GM21619 (cell line): ENCODE results near the gene CCDC152.

ENCODE experiments used
- ATAC-seq: cut with Tn5 transposase; IDR thresholded peaks from one replicate; pipeline ENCODE4 v1.9.1; 2021; ENCODE audit not compliant: unreplicated experiment

Gene CCDC152

DNA sequence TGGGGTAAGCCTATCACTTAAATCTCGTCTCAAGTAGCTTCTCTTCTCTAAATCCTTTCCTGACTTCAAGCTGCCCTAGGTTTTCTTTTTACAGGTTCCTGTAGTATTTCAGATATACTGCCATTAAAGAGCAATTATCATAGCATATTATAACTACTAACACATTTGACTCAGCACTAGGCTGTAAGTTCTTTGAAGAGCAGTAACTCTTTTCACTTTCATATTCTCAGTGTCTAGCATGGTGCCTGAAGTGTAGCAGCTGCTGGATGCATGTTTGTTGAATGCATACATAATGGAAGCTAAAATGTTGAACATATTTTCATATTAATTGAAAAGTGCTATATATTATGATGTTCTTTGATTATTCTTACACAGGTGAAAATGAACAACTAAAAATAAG is 22.5 kb downstream of the CCDC152 start:
- no peak for ATAC-seq

DNA sequence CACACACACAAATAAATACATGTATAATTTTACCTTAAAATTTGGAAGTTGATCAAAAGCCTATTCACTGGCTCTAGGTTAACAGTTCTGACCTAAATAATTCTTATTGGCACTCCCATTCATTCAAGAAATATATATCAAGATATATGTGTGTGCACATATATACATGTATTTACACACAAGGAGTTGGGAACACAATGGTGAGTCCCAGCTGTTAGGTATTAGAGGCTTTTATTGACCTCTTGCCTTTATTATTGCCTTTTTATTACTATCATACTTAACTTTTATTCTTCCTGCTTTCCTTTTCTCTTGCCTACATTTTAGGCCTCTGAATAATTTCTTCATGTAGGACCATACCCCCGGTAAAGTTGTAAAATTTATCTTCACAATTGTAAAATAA is 25.0 kb downstream of the CCDC152 start:
- ATAC-seq: no peak

DNA sequence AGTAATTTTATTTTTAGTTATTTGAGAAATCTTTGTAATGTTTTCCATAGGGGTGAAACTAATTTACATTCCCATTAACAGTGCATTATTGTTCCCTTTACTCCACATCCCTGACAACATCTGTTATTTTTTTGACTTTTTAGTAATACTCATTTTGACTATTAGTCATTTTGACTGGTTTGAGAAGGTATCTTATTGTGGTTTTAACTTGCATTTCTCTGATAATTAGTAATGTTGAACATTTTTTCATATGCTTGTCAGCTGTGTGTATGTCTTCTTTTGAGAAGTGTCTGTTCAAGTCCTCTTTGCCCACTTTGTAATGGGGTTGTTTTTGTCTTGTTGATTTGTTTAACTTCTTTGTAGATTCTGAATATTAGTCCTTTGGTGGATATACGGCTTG is 27.5 kb downstream of the CCDC152 start:
- ATAC-seq: no peak

- ATAC-seq: no peak
These were observed 29.1 kb downstream of the CCDC152 start for GRCh38 chr5:42785756-42786155.

- no peak for ATAC-seq
These were observed 30.5 kb downstream of the CCDC152 start for GRCh38 chr5:42787073-42787472.

DNA sequence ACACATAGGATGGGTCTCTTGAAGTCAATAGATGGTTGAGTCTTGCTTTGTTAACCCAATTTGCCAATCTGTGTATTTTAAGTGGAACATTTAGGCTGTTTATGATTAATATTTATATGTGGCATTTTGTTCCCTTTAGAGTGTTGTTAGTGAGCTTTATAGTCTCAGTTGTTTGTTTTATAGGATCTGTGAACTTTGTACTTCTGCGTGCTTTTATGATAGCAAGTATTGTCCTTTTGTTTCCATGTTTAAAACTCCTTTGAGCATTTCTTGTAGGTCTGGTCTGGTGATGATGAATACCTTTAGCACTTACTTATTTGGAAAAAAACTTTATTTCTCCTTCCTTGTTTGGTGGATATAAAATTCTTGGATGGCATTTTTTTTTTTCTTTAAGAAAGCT is 31.2 kb downstream of the CCDC152 start:
- no peak for ATAC-seq

DNA sequence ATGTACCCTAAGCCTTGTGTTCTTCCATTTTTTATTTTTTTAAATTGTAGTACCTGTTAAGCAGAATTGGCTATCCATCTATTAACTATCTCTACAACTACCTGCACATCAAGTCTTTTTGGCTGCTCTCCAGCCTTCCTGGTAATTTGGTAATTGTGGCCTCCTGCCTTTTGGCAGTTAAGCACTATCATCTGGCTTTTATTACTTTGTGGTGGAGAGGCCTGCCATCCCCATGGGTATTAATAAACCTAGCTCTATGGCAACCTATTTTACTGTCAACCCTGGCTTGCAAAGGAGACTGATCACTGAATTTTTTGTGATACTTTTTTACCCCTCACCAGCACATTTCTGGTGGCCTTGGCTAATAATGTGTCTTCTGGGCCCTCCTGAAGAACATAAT is 34.5 kb downstream of the CCDC152 start:
- ATAC-seq: no peak

GRCh38 chr5:42798284-42799240 is 41.9 kb downstream of the CCDC152 start:
- no peak for ATAC-seq

DNA sequence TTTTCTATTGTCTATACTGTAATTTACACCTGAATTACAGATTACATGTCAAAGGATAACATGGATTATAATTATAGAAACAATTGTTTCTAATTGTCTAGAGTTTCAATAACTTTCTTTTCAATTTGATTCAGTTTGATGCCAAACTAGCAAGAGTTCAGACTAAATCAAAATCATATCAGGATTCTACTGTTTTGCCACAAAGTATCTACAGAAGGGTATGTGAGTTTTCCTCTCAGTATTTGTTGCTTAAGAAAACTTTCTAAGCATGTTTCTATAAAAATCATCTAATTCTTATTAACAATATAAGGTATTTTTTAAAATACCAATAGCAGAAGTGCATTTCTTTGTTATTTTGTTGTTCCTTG is 42.6 kb downstream of the CCDC152 start:
- ATAC-seq: no peak

DNA sequence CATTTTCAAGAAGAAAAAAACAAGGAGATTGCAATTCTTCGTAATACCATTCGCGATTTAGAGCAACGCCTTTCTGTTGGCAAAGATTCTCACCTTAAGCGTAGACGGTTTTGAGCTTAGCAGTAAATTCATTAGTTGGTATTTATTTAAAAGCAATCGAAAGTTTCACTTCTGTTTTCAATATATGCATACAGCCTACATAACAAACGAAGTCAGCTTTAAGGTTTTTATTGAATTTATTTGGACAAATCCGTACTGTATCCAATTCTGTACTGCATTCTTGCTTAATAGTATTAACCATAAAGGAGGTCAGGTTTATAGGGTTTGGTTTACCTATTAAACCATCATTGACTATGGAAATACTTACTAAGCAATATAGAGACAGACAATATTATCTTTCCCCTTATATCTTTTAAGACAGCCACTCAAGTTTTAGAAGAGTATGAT is 43.1 kb downstream of the CCDC152 start:
- ATAC-seq: no peak

DNA sequence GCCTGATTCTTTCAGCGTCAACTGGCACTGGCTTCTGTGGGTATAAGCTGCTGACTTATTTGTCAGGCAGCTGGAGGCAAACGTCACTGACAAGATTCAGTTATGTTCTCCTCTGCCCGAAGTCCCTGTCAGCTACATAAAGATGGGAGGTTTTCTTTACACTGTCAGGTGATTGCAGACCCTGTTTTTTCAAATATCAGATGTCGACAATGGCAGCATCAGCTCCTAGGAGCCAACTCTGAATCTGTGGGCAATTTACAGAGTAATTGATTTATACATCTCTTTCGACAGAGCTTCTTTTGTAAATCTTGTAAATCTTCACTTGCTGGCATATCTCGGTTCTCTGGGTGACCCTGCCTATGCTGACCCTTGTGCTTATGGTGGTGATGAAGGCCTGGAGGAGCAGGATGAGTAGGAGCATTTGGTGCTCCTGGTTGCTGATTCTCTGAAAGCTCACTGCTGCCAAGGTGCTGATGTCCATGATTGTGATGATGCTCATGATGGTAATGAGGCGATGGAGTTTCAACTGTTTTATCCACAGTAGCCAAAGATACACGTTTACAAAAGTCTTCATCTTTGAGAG is 44.2 kb downstream of the CCDC152 start:
- no peak for ATAC-seq

DNA sequence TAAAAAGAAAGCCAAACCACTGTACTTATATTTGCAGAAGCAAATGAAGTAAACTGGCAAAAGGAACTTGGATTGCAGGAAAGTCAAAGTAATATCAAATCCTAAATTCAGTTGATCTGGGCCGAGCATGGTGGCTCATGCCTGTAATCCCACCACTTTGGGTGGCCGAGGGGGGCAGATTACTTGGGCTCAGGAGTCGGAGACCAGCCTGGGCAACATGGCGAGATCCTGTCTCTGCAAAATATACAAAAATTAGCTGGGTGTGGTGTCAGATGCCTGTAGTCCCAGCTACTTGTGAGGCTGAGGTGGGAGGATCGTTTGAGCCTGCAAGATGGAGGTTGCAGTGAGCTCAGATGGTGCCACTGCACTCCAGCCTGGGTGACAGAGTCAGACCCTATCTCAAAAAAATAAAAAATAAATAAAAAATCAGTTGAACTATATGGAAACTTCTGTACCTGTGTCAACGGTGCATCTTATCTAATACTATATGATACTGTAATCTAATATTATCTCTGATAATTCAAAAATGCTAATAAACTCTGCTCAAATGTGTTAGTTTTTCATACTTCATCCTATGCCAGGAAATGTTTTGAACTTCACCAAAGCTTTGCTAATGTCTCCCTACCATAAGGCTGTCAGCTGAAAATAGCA is 45.0 kb downstream of the CCDC152 start:
- ATAC-seq: no peak

- ATAC-seq: no peak
These were observed 48.2 kb downstream of the CCDC152 start for GRCh38 chr5:42804717-42805339.

DNA sequence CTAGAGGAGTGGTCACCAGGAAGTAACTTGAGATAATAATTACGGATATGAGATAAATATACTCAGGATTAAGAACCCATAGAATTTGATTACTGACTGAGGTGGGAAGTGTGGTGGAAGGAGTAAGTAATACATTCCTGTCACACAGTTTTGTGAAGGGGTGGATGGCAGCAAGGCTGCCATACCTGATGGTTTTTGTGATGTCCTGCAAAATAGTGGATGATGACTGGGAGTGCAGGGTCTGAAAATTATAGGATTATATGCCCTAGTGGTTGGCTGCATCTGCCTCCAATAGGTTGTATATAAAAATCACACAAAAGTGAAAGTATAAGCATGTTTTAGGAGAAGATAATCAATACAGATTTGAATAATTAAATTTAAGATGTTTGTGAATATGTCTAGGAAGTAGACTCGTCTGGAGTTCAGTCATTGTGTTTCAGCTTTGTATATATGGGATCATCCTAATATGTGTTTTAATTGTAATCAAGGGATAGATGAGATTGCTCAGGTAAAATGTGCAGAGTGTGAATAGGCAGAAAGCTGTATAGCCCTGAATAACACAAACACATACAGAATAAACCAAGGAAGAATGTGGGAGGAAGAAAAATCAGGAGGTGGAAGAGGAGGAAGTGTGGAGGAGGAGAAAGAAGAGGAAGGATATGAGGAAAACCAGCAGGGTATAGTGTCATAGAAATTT is 49.5 kb downstream of the CCDC152 start:
- ATAC-seq: no peak

GRCh38 chr5:42806701-42807262 is 50.2 kb downstream of the CCDC152 start:
- no peak for ATAC-seq

DNA sequence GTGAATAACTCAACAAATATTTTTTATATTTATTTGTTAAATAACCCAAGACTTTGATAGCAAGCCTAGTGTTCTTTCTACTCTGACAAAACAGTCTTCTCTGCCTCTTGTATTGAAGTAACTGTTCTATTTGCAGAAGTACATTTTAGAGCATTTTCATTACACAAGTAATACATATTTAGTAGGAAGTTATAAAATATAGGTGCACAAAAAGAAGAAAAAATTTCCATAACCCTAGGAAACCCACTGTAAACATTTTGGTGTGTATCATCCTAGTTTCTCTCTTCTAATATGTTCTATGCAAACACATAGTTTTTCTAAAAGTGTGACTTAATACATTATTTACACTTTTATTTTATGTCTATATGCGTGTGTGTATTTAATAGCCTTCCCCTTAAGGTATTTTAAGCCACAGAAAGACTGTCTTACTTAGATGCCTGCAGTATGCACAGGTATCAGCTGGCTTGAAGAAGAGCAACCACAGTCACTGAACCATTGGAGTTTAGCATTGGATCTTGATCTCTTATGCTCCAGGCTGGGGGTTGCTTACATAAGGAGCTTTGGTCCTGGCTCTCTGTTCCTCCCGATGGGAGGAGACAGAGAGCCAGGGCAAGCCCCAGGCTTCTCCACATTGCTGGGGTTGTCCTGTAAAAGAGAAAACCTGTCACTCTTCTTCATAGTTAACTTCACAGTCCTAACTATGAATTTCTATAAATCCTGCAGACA is 51.3 kb downstream of the CCDC152 start:
- ATAC-seq: no peak

DNA sequence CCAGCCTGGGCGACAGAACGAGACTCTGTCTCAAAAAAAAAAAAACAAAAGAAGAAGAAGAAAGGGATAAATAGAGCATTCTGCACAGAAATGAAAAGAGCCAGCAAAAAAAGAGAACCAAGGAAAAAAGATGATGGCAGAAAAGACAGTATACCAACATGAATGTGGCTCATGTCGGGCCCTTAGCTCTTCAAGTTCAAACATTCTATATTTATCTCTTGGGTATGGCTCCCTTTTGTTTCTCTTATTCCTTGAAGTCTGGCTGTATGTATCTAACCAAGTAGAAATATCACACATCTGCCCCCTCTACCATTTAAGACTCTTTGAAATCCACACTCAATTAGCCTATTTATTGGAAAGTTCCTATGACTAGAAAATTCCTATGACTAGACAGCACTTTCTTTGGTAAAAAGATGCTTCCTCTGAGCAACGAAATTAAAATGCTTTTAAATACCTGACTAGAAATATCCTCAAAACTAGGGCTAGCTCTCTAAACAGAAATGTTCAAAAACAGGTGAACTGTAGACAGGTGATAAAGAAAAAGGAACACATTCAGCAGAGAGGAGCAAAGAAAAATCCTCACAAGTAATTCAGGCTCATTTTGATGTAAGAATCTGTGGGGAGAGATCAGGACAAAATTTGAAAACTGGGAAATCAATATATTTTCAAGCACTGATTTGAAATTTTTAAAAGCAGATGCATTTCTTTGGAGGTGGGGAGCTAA is 52.4 kb downstream of the CCDC152 start:
- no peak for ATAC-seq

GRCh38 chr5:42810834-42811590 is 54.4 kb downstream of the CCDC152 start:
- no peak for ATAC-seq
